Fibroblast of skin of left biceps (primary cell): ENCODE measurements around the gene PAPOLG.
A peak's percentile ranks its signal among the peaks of the same experiment; 100 is the strongest.
"Not testable (repeated sequence)": the region's sequence is repeated elsewhere in the genome, so short reads cannot be mapped to it uniquely, and the experiment has no call there.

Source experiments
- DNase-seq, 2 experiments: peaks; one replicate each; pipeline ENCODE4 v3.0.0-alpha.2; 2013; ENCODE audit warnings: low read depth in 2 of 2

PAPOLG gene

DNA sequence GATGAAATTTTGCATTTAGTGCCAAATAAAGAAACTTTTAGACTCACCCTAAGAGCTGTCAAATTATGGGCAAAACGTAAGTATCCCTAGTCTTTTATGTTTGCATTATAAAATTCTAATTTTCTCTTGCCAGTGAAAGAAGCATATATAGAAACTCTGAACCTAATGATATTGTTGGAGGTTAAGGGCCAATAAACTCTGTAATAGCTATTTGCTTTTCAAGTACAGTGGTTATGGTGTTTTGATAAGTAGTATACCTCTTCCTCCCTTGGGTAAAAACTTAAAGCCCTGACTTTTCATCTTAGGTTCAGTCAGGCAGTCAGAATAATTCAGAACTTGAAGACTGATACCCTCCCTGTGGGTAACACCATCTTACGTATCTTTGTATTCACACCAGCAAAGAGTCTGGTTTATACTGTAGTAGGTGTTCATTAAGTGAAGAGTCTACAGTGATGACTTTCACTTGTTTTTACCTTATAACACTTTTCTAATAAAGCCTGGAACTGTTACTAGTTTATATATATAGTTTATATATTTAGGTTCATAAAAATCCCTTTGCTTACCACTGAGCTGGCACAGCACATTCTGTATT lies 19.1 kb downstream of the PAPOLG start:
- no peak for DNase-seq

DNA sequence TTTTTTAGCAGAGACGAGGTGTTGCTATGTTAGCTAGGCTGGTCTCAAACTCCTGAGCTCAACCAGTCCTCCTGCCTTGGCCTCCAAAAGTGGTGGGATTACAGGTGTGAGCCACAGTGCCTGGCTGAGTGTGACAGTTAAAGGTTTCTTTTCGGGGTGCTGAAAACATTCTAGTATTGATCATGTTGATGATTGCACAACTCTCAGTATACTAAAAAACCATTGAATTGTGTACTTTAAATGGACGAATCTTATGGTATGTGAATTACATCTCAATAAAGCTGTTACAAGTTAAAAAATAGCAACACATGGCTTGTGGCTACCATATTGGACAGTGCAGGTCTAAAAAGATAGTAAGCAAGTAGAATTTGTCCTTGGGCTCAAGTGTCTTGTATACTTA lies 22.3 kb downstream of the PAPOLG start:
- no peak for DNase-seq

DNA sequence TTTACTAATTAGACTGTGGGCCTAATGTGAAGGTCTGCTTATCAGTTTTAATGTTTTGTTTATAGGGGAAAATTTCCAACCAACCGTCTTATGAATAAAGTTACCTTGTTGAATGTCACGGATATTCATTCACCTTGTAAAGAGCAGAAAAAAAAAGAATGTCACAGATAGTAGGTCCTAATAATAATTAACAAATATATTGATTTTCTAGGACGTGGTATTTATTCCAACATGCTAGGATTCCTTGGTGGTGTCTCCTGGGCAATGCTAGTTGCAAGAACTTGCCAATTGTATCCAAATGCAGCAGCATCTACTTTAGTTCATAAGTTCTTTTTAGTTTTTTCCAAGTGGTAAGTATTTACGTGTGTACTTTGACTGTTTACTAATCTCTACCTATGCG lies 23.4 kb downstream of the PAPOLG start:
- DNase-seq = no peak

GRCh38 chr2:60780721-60781120 lies 24.7 kb downstream of the PAPOLG start:
- DNase-seq = no peak

GRCh38 chr2:60793169-60793568 lies 37.1 kb downstream of the PAPOLG start:
- DNase-seq = no peak

GRCh38 chr2:60794271-60794863 lies 38.3 kb downstream of the PAPOLG start:
- DNase-seq = no peak

- DNase-seq = no peak
Observed at GRCh38 chr2:60796573-60797509, 40.8 kb downstream of the PAPOLG start.

- no peak for DNase-seq
Observed at GRCh38 chr2:60804473-60804872, 48.4 kb downstream of the PAPOLG start.

DNA sequence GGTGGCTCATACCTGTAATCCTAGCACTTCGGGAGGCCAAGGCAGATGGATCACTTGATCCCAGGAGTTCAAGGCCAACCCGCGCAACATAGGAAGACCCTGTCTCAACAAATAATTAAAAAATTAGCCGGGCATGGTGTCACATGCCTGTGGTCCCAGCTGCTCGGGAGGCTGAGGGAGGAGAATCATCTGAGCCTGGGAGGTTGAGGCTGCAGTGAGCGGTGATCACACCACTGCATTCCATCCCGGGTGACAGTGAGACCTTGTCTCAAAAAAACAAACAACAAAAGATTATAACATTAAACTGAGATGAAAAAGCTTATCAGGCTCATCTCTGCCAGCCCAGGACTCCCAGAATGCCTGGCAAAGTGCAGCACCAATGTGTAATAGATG lies 50.5 kb downstream of the PAPOLG start:
- DNase-seq = no peak

- DNase-seq = peak; percentile 70 to 73
Observed at GRCh38 chr2:60806988-60807681, 51.1 kb downstream of the PAPOLG start.

GRCh38 chr2:60808330-60808801 lies 52.3 kb downstream of the PAPOLG start:
- DNase-seq = no peak

DNA sequence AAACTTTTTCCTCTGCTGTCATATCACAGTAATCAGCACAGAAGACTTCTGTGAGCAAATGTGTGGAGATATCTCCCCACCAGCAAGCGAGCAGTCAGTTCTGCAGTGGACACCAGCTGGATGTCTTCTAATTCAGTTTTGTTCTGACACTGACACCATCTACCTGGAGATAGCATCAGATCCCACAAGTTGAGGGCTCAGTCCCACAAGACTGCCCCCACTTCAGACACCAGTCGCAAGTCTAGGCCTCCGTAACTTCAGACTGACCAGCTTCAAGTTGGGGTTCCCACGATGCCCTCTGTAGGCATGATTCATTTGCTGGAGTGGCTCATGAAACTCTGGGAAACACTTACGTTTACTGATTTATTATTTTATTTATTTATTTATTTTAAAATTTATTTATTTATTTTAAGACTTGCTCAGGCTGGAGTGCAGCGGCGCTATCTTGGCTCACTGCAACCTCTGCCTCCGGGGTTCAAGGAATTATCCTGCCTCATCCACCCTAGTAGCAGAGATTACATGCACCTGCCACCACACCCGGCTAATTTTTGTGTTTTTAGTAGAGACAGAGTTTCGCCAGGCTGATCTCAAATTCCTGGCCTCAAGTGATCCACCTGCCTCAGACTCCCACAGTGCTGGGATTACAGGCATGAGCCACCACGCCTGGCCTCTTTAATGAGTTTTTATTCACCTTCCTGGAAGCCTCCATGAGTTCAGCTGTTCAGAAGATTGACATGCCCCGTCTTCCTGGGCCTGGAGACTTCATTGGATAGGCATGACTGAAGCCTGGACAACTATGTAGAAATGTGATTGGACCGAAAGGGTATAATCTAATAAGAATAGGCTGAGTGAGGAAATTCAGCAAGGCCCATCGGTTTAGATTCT lies 55.7 kb downstream of the PAPOLG start:
- no peak for DNase-seq

DNA sequence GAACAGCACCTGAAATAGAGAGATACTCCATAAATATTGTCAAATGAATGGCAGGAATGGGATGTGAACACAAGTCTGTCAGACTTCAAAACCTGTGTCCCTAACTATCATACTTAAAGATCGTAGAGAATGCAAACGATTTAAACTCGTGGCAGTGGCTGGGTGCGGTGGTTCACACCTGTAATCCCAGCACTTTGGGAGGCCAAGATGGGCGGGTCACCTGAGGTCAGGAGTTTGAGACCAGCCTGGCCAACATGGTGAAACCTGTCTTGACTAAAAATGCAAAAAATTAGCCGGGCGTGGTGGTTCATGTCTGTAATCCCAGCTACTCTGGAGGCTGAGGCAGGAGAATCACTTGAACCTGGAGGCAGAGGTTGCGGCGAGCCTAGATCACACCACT lies 61.1 kb downstream of the PAPOLG start:
- not testable (repeated sequence) for DNase-seq

- DNase-seq = no peak
Observed at GRCh38 chr2:60818272-60818671, 62.2 kb downstream of the PAPOLG start.

GRCh38 chr2:60819155-60819862 lies 63.2 kb downstream of the PAPOLG start:
- DNase-seq = no peak

DNA sequence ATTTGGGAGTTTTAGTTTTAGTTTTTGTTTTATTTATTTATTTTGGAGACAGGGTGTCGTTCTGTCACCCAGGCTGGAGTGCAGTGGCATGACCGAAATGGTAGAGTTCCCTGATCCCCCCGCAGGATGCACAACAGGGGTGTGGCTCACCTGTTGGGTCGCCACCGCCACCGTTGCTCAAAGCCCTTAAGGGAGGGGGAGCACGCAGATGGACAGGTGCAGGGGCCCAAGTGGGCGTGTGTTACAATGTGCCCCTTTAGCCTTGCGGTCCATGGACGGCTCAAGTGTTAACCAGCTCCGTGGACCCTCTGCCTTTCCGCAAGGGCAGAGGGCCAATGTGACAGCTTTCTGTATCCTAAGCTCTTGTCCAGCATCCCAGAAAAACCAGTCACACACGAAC lies 63.9 kb downstream of the PAPOLG start:
- DNase-seq = no peak

GRCh38 chr2:60820416-60821132 lies 64.5 kb downstream of the PAPOLG start:
- no peak for DNase-seq

- no peak for DNase-seq
Observed at GRCh38 chr2:60821133-60821469, 65.0 kb downstream of the PAPOLG start.

DNA sequence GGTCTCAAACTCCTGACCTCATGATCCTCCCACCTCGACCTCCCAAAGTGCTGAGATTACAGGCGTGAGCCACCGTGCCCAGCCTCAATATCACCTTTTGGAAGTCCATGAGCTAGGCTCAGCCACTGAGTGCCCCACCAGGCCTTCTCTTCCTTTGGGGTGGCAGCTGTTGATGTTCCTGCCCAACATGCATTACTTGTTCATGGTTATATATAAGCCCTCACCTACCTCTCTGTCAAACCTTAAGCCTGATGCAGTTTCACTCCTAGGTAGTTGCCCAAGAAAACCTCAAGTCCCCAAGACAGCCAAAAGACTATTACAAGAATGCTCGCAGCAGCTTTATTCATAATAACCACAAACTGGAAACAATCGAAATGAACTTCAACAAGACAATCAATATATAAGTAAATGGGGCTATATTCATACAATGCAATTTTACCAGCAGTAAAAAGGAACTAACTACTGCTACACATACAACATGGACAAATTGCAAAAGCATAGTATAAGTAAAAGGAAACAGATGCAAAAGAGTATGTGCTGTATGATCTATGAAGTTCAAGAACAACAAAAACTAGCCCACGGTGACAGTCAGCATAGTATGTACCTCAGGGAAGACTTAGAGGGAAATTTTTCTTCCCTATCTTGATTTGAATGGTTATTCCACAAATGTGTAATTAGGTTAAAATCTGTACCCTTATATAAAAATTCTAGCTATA lies 65.7 kb downstream of the PAPOLG start:
- DNase-seq = no peak
